ENCODE data around the gene TBC1D22A. TPM values are rescaled to one million over a fixed set of nuclear protein-coding genes. Genes with fewer than 3 reads are reported as not detected.

The TBC1D22A gene
- total and polyA plus RNA-seq, 2 experiments from 2014 or later, result 9.6 to 13.3 TPM

DNA sequence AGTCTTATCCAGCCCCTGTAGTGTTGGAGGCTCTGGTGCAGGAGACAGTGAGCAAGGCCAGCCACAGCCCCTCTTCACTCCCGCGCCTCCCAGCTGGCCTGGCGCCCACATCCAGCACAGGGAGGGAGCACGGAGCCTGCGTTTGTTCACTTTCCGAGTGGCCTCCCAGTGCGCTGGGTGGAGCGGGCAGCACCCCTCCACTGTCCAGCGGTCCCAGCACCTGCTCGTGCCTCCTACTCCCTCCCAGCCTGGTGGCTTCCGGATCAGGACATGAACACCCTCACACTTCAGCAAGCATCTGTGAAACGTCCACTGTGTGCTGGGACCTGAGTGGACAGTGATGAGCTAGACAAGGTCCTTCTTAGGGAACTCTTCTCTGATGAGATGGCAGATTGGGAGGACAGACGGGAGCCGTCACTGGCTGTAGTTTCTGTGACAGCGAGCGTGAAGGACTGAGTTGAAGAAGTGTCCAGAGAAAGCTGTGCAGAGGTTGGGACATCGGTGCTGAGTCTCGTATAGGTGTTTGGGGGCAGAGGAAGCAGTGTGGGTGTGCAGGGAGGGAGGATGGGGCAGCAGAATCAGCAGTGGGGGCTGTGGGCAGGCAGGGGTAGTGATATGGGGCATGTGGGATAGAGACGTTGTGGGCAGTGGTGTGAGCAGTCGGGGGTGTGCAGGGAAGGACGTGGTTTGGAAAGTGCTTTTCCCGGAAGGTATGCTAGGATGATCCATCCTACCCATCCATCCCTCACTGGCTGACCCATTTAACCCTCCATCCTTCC, 256.8 kb downstream of the TBC1D22A start:
- DNase-seq (ENCODE audit: low spot score) (no peak), ATAC-seq (no peak)
- Histone ChIP-seq H2AFZ (no peak overlapping the region), H3K4me1 (ENCODE audit: insufficient read depth) (no peaks in the 10 kb centered on the region), H3K27me3 (ENCODE audit: insufficient read depth) (no peaks in the 10 kb centered on the region), H3K27ac (ENCODE audit: low read depth) (no peak overlapping the region), H3K79me2 (replicated peaks; ENCODE audit: insufficient read depth) (no peaks in the 10 kb centered on the region), H3F3A (replicated peaks; ENCODE audit: low read depth) (no peaks in the 10 kb centered on the region), H3K9me2 (ENCODE audit: insufficient read depth) (no peaks in the 10 kb centered on the region), H3K36me3 (ENCODE audit: insufficient read depth) (no peaks in the 10 kb centered on the region), H3K4me2 (no peak overlapping the region), H3K4me3 (no peak overlapping the region), H4K20me1 (replicated peaks; ENCODE audit: insufficient read depth) (no peaks in the 10 kb centered on the region)
- H3K27ac Mint-ChIP-seq, result no peak overlapping the region
- H3K9me3 Mint-ChIP-seq, result peaks cover 29% of the 10 kb centered on the region
- no peak overlapping the region for H3K4me3 Mint-ChIP-seq
- peaks cover 34% of the 10 kb centered on the region for H3K36me3 Mint-ChIP-seq (ENCODE audit: low read depth)
- TF ChIP-seq NANOG (IDR thresholded peaks at IDR 0.05; ENCODE audit: borderline replicate concordance), result no peak
- TF ChIP-seq, protein P1, sequence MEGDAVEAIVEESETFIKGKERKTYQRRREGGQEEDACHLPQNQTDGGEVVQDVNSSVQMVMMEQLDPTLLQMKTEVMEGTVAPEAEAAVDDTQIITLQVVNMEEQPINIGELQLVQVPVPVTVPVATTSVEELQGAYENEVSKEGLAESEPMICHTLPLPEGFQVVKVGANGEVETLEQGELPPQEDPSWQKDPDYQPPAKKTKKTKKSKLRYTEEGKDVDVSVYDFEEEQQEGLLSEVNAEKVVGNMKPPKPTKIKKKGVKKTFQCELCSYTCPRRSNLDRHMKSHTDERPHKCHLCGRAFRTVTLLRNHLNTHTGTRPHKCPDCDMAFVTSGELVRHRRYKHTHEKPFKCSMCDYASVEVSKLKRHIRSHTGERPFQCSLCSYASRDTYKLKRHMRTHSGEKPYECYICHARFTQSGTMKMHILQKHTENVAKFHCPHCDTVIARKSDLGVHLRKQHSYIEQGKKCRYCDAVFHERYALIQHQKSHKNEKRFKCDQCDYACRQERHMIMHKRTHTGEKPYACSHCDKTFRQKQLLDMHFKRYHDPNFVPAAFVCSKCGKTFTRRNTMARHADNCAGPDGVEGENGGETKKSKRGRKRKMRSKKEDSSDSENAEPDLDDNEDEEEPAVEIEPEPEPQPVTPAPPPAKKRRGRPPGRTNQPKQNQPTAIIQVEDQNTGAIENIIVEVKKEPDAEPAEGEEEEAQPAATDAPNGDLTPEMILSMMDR (conservative IDR thresholded peaks at IDR 0.05; ENCODE audit: low read depth in 2 of 2), result no peak
- TF ChIP-seq, protein P2, sequence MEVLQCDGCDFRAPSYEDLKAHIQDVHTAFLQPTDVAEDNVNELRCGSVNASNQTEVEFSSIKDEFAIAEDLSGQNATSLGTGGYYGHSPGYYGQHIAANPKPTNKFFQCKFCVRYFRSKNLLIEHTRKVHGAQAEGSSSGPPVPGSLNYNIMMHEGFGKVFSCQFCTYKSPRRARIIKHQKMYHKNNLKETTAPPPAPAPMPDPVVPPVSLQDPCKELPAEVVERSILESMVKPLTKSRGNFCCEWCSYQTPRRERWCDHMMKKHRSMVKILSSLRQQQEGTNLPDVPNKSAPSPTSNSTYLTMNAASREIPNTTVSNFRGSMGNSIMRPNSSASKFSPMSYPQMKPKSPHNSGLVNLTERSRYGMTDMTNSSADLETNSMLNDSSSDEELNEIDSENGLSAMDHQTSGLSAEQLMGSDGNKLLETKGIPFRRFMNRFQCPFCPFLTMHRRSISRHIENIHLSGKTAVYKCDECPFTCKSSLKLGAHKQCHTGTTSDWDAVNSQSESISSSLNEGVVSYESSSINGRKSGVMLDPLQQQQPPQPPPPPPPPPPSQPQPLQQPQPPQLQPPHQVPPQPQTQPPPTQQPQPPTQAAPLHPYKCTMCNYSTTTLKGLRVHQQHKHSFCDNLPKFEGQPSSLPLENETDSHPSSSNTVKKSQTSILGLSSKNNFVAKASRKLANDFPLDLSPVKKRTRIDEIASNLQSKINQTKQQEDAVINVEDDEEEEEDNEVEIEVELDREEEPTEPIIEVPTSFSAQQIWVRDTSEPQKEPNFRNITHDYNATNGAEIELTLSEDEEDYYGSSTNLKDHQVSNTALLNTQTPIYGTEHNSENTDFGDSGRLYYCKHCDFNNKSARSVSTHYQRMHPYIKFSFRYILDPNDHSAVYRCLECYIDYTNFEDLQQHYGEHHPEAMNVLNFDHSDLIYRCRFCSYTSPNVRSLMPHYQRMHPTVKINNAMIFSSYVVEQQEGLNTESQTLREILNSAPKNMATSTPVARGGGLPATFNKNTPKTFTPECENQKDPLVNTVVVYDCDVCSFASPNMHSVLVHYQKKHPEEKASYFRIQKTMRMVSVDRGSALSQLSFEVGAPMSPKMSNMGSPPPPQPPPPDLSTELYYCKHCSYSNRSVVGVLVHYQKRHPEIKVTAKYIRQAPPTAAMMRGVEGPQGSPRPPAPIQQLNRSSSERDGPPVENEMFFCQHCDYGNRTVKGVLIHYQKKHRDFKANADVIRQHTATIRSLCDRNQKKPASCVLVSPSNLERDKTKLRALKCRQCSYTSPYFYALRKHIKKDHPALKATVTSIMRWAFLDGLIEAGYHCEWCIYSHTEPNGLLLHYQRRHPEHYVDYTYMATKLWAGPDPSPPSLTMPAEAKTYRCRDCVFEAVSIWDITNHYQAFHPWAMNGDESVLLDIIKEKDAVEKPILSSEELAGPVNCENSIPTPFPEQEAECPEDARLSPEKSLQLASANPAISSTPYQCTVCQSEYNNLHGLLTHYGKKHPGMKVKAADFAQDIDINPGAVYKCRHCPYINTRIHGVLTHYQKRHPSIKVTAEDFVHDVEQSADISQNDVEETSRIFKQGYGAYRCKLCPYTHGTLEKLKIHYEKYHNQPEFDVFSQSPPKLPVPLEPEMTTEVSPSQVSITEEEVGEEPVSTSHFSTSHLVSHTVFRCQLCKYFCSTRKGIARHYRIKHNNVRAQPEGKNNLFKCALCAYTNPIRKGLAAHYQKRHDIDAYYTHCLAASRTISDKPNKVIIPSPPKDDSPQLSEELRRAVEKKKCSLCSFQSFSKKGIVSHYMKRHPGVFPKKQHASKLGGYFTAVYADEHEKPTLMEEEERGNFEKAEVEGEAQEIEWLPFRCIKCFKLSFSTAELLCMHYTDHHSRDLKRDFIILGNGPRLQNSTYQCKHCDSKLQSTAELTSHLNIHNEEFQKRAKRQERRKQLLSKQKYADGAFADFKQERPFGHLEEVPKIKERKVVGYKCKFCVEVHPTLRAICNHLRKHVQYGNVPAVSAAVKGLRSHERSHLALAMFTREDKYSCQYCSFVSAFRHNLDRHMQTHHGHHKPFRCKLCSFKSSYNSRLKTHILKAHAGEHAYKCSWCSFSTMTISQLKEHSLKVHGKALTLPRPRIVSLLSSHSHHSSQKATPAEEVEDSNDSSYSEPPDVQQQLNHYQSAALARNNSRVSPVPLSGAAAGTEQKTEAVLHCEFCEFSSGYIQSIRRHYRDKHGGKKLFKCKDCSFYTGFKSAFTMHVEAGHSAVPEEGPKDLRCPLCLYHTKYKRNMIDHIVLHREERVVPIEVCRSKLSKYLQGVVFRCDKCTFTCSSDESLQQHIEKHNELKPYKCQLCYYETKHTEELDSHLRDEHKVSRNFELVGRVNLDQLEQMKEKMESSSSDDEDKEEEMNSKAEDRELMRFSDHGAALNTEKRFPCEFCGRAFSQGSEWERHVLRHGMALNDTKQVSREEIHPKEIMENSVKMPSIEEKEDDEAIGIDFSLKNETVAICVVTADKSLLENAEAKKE (CRISPR knock-in tag; IDR thresholded peaks at IDR 0.05), result no peak
- TF ChIP-seq CREB1 (CRISPR knock-in tag; IDR thresholded peaks at IDR 0.05; ENCODE audit: low read depth), result no peak
- TF ChIP-seq, protein P3, sequence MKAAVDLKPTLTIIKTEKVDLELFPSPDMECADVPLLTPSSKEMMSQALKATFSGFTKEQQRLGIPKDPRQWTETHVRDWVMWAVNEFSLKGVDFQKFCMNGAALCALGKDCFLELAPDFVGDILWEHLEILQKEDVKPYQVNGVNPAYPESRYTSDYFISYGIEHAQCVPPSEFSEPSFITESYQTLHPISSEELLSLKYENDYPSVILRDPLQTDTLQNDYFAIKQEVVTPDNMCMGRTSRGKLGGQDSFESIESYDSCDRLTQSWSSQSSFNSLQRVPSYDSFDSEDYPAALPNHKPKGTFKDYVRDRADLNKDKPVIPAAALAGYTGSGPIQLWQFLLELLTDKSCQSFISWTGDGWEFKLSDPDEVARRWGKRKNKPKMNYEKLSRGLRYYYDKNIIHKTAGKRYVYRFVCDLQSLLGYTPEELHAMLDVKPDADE (IDR thresholded peaks at IDR 0.05), result no peak
- no peak for TF ChIP-seq POLR2AphosphoS5 (IDR thresholded peaks at IDR 0.05; ENCODE audit: low read depth)
- no peak for TF ChIP-seq STAT1 (IDR thresholded peaks at IDR 0.05; ENCODE audit: unreplicated experiment)
- no peak for TF ChIP-seq EZH2phosphoT487 (IDR thresholded peaks at IDR 0.05; ENCODE audit: unreplicated experiment)
- TF ChIP-seq EZH2 (IDR thresholded peaks at IDR 0.05; ENCODE audit: low read depth, unreplicated experiment), result no peak
- TF ChIP-seq ZNF114 (CRISPR knock-in tag; IDR thresholded peaks at IDR 0.05), result no peak
- TF ChIP-seq, protein P4, sequence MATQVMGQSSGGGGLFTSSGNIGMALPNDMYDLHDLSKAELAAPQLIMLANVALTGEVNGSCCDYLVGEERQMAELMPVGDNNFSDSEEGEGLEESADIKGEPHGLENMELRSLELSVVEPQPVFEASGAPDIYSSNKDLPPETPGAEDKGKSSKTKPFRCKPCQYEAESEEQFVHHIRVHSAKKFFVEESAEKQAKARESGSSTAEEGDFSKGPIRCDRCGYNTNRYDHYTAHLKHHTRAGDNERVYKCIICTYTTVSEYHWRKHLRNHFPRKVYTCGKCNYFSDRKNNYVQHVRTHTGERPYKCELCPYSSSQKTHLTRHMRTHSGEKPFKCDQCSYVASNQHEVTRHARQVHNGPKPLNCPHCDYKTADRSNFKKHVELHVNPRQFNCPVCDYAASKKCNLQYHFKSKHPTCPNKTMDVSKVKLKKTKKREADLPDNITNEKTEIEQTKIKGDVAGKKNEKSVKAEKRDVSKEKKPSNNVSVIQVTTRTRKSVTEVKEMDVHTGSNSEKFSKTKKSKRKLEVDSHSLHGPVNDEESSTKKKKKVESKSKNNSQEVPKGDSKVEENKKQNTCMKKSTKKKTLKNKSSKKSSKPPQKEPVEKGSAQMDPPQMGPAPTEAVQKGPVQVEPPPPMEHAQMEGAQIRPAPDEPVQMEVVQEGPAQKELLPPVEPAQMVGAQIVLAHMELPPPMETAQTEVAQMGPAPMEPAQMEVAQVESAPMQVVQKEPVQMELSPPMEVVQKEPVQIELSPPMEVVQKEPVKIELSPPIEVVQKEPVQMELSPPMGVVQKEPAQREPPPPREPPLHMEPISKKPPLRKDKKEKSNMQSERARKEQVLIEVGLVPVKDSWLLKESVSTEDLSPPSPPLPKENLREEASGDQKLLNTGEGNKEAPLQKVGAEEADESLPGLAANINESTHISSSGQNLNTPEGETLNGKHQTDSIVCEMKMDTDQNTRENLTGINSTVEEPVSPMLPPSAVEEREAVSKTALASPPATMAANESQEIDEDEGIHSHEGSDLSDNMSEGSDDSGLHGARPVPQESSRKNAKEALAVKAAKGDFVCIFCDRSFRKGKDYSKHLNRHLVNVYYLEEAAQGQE (IDR thresholded peaks at IDR 0.05; ENCODE audit: unreplicated experiment), result no peak
- no peak for TF ChIP-seq ZNF331 (CRISPR knock-in tag; IDR thresholded peaks at IDR 0.05; ENCODE audit: low read depth)
- no peak for TF ChIP-seq JUNB (IDR thresholded peaks at IDR 0.05; ENCODE audit: unreplicated experiment)
- peaks cover 2% of the 10 kb centered on the region for H3K27me3 Mint-ChIP-seq (ENCODE audit: insufficient read depth, low read depth, poor library complexity)
- H3K4me1 Mint-ChIP-seq, result peaks cover 12% of the 10 kb centered on the region; the same call in 2 of the 3 replicates
